Activated CD8-positive, alpha-beta memory T cell treated with anti-CD3 and anti-CD28 coated beads for 4 hours (primary cell): ENCODE measurements around the gene PTEN.
"Not testable (repeated sequence)": the region's sequence is repeated elsewhere in the genome, so short reads cannot be mapped to it uniquely, and the experiment has no call there.

Experiments
- DNase-seq, 2 donors: peaks; one replicate each; pipeline ENCODE4 v3.0.0-alpha.2; 2020; ENCODE audit warnings: low read depth in 2 of 2

Gene PTEN

DNA sequence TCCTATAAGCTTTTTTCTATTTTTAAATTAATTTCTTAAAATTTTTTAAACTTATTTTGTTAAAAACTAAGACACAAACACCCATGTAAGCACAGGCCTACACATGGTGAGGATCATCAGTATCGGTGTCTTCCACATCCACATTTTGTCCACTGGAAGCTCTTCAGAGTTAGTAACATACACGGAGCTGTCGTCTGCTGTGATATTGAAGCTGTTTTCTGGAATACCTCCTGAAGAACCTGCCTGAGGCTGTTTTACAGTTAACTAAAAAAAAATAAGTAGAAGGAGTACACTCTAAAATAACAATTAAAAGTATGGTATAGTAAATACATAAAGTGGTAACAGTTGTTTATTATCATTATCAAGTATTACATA, 17.8 kb upstream of the PTEN start:
- DNase-seq: no peak

DNA sequence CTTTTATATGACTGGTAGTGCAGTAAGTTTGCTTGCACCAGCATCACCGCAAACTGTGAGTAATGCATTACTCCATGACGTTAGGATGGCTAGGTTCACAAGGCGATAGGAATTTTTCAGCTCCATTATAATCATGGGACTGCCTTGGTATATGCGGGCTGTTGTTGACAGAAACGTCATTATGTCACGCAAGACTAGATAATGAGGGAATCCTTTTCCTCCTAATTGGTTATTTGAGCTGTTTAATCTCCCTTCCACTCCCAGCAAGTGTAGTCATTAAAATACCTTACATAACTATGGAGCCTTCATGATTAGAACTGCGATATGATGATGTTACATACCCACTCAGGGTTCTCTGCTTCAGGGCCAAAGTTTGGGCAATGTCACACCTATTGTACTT, 17.4 kb upstream of the PTEN start:
- no peak for DNase-seq

DNA sequence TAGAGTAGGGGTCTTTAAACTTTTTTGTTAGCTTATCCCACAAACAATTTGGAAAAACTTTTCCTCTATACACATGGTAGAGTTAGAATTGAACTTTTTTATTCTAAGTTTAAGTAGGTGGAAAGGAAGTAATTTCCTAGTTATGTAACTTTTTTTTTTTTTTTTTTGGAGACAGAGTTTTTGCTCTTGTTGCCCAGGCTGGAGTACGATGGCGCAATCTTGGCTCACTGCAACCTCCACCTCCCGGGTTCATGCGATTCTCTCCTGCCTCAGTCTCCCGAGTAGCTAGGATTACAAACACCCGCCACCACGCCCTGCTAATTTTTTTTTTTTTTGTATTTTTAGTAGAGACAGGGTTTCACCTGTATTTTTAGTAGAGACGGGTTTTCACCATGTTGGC, 16.7 kb upstream of the PTEN start:
- not testable (repeated sequence) for DNase-seq

DNA sequence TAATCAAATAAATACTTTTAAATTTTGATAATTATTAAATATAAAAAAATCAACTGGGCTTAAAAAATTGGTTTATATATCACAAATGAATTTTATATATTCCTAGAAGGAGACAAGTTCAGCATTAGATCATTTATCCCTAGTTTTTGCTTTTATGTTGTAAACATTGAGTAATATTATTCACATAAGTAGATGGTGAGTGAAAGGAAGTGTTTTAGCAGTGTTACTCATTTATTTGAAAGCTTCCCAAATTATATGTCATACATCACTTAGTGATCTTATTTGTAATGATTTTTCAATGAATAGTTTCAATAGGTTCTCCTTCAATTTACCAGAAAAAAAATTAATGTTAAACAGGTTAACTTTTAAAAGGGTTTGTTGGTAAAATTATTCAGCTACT, 15.9 kb upstream of the PTEN start:
- no peak for DNase-seq

DNA sequence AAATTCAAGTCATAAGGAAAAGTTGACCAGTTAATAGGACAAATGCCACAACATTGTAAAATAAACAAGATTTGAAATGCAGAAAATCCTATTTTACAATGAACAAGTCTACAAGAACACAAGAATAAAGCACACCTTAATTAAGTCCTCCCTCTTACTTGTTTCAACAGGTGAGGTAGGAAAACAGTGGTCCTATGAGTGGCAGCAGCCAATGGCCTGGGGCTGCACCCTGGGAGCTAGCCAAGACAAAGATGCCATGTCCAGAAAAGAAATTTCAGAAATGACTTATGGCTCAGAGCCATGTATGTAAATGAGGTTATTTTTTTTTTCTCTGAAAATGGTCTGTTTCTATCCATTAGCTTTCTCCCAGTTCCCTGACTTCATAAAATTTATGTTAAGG, 14.4 kb upstream of the PTEN start:
- no peak for DNase-seq

DNA sequence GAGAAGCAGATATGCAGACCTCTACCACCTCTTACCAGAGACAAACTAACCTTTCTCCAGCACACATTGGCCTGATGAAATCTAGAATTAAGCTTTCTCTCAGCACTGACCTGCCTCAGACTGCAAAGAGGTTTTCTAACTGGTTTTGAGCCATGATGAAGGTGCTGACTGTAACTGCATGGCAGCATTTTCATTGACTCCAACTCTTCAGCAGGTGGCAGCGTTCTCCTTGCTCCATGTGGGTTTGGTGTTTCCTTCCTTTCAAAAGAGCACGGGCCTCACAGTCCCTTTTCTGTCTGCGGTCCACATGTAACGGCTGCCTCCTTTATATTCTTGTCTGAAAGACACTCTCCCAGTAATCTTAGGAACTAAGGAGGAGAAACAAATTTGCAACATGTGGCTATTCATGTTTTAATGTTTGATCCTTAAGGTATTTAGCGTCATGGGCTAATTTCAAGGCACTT, 12.7 kb upstream of the PTEN start:
- DNase-seq: peak in 1 of 2 donors; percentile 9

DNA sequence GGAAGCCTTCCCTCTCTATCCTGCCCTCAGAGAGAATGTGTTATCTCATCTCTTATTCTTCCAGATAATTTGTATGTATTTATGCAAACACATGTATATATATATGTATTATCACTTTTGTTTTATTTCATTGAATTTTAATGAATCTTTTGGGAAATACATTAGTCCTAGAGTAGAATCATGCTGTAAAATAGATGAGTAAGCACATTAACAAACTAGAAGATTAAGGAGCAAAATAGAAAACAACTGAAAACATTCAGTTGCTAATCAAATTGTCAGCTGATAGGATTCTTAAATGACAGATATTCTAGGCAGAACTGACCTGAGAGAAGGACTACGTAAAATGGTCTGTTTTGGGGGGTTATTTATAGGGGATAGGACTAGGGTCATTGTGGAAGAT, 11.3 kb upstream of the PTEN start:
- DNase-seq: no peak

DNA sequence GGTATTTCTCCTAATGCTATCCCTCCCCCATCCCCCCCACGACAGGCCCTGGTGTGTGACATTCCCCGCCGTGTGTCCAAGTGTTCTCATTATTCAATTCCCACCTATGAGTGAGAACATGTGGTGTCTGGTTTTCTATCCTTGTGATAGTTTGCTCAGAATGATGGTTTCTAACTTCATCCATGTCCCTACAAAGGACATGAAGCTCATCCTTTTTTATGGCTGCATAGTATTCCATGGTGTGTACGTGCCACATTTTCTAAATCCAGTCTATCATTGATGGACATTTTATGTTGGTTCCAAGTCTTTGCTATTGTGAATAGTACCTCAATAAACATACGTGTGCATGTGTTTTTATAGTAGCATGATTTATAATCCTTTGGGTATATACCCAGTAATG, 8.2 kb upstream of the PTEN start:
- DNase-seq: not testable (repeated sequence)

DNA sequence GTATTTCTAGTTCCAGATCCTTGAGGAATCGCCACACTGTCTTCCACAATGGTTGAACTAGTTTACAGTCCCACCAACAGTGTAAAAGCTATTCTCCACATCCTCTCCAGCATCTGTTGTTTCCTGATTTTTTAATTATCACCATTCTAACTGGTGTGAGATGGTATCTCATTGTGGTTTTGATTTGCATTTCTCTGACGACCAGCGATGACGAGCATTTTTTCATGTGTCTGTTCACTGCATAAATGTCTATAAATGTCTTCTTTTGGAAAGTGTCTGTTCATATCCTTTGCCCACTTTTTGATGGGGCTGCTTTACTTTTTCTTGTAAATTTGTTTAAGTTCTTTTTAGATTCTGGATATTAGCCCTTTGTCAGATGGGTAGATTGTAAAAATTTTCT, 7.8 kb upstream of the PTEN start:
- not testable (repeated sequence) for DNase-seq

DNA sequence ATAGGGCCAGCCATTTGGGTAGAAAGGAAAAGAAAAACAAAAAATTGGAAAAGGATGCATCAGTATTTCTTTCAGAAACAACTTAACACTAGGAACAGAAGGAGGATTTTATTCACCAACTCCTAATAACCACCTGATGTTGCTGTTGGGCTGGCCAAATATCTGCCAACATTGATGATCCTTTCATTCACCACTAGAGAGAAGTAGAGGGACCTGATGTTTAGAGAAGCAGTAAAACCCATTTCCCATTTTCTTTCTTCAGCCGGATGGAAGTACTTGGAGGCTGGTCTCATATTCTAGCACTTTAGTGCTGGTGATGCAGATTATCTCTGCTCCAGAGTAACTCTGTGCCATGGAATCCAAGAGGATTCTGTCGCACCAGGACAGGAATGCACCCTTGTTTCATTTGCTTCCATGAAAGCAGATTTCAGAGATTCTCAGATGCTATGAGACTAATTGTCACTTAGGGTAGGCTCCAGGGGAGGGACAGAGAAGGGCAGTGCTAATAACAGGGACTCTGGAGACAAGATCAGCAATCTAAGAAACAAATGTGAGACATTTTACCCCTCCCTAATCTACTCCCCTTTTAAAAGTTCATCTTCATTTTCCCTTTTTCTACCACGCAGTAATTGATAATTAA, 3.1 kb upstream of the PTEN start:
- no peak for DNase-seq

DNA sequence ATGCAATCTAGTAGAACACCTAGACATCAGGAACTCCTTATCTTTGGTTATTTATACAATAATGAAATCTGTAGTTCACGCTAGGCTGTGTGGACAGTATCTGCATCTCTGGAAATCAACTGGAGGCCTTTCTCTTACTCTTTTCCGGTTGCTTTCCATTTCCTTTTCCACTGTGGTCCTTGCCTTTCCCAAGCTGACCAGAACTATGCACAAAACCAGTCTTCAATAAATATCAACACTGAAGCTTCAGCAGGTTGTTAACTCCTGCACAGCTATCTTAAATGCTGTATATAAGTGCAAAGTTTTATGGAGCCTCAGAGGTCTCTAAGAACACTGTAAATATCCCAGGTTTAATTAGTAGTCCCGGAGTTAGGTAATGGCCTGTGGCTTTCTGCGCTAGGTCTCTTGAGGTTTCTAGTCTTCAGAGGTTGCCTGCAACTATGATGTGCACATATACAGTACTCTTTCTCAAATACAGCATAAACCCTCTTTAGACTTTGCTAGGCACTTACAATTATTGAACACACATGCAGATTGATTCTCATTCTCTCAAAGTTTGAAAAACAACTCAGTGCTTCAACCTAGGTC, 2.5 kb upstream of the PTEN start:
- DNase-seq: no peak

DNA sequence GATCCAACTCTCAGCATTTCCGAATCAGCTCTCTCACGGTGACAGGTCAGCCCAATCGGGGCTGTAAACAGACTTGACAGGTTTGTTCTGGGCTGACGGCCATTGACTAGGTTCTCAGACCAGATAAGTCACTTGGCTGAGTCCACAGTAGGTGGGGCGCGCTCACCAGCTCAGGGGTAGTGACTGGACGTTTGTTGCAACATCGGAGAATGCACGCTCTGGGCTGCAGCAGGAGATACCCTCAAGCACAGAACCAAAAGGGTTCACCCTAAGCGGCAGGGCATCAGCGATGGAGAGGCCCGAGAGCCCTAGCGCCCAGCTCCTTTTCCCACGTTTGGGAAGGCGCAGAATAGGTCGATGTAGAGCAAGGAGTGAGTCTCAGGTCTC, 1.9 kb upstream of the PTEN start:
- DNase-seq: peak in 1 of 2 donors; percentile 1

DNA sequence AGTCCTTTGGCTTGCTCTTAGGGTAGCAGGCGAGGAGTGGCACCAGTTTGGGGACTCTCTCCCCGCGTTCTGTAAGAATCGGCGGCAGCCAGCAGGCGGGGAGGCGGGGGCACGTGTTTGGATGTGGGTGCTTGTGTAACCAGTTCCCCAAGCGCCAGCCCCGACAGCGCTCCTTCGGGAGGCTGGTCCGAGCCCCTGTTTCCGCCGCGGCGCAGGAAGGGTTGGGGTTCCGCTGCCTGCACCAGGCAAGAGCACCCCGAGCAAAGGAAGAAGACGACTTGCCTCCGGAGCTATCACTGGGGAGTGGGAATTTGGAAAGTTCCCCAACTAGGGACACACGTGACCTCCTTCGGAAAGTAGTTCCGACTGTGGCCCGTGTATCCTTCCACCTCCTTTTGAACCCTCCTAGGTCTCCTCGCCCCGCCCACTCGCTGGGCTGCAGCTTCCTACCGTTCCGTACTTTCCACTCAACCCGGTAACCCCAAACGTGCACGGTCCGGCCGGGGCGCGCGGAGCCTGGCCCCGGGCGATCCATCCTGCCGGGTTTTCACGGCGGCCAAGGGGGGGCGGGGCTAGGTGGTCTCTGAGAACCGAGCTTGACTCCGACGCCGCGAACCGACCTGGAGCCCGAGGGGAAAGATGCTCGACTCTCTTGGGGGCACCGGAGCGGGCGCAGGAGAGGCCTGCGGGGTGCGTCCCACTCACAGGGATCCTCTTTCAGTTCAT, 1.3 kb upstream of the PTEN start:
- DNase-seq: peak; percentile 88

DNA sequence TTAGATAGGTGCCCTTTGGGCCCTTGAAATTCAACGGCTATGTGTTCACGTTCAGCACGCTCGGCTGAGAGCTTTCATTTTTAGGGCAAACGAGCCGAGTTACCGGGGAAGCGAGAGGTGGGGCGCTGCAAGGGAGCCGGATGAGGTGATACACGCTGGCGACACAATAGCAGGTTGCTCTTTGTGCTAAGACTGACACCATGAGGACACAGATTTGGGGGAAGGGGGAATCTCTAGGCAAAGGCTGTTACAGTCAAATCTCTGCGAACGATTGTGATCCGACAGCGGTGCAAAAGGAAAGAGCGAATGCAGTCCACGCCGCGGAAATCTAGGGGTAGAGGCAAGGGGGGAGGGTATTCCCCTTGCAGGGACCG, 759 bp upstream of the PTEN start:
- DNase-seq: peak in 1 of 2 donors; percentile 51

DNA sequence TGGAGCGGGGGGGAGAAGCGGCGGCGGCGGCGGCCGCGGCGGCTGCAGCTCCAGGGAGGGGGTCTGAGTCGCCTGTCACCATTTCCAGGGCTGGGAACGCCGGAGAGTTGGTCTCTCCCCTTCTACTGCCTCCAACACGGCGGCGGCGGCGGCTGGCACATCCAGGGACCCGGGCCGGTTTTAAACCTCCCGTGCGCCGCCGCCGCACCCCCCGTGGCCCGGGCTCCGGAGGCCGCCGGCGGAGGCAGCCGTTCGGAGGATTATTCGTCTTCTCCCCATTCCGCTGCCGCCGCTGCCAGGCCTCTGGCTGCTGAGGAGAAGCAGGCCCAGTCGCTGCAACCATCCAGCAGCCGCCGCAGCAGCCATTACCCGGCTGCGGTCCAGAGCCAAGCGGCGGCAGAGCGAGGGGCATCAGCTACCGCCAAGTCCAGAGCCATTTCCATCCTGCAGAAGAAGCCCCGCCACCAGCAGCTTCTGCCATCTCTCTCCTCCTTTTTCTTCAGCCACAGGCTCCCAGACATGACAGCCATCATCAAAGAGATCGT, 598 bp downstream of the PTEN start:
- DNase-seq: peak in 1 of 2 donors; percentile 2

DNA sequence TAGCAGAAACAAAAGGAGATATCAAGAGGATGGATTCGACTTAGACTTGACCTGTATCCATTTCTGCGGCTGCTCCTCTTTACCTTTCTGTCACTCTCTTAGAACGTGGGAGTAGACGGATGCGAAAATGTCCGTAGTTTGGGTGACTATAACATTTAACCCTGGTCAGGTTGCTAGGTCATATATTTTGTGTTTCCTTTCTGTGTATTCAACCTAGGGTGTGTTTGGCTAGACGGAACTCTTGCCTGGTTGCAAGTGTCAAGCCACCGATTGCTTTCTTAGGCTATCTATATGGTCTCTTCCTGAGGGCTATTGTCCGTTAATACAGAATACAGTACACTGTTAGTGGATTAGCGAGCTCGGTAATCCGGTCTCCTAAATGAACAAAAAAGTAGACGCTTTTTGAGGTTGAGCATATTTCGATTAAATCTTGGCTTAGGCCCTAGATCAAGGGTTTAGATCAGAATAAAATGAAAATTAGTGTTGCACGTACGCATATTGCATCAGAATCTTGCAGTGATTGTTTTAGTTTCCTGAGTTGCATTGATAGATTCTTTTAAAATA, 1.2 kb downstream of the PTEN start:
- DNase-seq: no peak

DNA sequence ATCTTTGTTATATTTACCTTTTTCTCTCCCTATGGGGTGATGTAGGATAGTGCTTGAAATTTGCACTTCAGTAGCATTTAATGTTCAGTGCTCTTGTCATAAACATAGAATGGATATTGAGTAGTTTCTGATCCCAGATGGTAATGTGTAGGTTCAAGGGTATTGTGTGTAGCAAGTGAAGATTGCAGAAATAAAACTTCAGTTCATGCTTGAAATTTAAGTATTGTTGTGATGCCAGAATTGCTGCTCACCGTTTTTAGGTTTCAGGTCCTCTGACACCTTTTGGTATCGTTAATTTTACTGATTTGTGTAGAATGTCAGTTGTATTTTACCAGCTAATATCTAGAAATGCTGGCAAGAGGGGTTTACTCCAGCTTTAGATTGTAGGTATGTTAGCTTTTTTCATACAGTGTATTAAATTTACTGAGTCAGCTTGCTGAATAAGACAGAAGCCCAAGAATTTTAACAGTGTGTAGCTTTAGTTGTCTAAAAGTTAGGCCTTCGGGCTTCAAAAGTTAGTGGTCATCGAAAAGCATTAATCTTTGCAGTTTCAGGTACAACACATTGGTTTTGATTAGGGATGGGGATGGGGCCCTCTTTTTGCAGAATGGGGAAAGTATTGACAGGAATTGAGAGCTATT, 1.9 kb downstream of the PTEN start:
- DNase-seq: no peak

DNA sequence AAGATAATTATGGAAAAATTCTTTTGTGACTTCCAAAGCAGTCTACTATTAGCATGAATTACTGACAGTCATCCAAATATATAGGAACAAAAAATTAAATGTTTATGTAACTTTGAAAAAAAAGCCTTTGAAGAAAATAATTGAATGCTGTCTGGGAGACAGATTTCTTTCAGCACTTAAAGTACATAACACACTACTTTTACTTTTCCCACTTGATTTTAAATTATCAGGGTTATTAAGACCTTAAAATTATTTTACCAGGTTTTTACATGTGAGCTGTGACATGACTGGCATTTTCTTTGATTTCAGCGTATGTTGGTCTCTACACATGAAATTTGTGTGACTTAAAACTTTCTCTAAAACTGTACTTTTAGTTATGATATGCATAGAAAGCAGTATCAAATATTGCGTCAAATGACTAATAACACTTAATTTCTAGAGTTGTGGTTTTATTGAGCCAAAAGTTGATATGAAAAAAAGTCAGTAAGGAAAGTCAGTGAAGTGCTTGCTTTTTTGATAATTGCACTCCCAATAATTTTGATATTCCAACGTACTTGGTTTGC, 3.1 kb downstream of the PTEN start:
- no peak for DNase-seq

DNA sequence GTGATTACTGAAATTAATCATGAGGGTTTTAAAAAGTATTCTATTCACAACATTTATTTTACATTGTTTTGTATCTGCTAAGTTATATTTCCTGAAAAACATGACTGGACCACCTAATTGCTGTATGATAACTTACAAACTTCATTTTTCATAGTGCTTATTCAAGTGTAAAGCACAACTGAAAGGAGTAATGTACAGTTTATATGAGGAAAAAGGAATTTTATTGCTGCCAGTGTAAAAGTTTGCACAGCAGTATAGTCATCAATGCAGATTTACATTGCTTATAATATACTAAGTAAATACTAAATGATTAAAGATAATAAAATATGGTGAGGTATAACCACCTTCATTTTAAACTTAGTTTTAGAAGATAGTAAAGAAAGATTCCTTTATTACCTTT, 4.0 kb downstream of the PTEN start:
- no peak for DNase-seq

DNA sequence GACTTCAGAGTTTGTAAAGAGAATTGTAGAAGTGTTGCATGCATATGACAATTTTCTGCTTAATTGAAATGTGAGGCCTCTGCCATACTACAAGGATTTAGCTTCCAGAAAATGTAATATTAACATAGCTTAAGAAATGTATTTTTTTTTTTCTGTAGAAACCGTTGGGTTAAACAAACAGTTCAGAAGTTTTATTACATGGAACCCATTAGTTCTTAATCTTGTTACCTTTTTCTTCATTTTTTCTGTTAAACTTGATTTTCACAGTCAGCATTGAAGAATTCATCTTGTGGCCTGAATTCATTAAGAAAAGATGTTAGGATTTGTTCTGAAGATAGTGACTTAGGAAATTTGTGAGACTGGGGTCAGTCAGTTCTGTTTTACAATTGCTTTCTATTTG, 4.9 kb downstream of the PTEN start:
- no peak for DNase-seq

DNA sequence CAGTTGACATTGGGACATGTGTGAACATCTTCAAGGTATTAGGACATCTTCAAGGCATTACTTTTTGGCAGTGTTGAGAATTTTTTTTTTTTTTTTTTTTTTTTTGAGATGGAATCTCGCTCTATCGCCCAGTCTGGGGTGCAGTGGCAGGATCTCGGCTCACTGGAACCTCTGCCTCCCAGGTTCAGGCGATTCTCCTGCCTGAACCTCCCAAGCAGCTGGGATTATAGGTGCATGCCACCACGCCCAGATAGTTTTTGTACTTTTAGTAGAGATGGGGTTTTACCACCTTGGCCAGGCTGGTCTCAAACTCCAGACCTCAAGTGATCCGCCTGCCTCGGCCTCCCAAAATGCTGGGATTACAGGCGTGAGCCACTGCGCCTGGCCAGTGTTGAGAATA, 5.7 kb downstream of the PTEN start:
- DNase-seq: not testable (repeated sequence)
